ENCODE results near the gene SPATA6. TPM values are rescaled to one million over a fixed set of nuclear protein-coding genes. Genes with fewer than 3 reads are reported as not detected.

The SPATA6 gene
- total and polyA plus RNA-seq, 2 experiments from 2014 or later, result 3.4 to 4.5 TPM

DNA sequence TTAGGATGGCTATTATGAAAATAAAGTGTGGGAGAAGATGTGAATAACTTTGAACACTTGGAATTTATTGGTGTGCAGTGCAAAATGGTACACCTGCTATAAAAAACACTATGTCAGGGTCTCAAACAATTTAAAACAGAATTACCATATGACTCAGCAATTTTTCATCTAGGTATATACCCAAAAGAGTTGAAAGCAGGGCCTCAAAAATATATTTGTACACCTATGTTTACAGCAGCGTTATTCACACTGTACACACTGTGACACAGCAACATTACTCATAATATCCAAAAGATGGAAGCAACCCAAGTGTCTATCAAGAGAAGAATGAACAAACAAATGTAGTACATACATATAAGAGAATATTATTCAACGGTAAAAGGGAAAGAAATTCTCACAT is 75.8 kb downstream of the SPATA6 start:
- H3K9me2 ChIP-seq (replicated peaks; ENCODE audit: insufficient read depth), result no peaks in the 10 kb centered on the region
- 73% methylated on average over 2 of the region's 2 CpGs for WGBS (ENCODE audit: low lambda C conversion rate, missing lambda C conversion rate)
- H3K4me2 ChIP-seq, result no peak overlapping the region
- no peak overlapping the region for H3K4me3 ChIP-seq
- H3K9me3 ChIP-seq (ENCODE audit: low read depth), result no peaks in the 10 kb centered on the region
- no peak for DNase-seq (ENCODE audit: low spot score)
- H3K79me2 ChIP-seq, result no peaks in the 10 kb centered on the region
- H2AFZ ChIP-seq, result no peak overlapping the region
- no peaks in the 10 kb centered on the region for H3K36me3 ChIP-seq (replicated peaks; ENCODE audit: insufficient read depth, low read depth)
- no peaks in the 10 kb centered on the region for H3K27me3 ChIP-seq
- H4K20me1 ChIP-seq (ENCODE audit: insufficient read depth, poor library complexity, severe bottlenecking), result no peaks in the 10 kb centered on the region
- TF ChIP-seq EZH2phosphoT487 (IDR thresholded peaks at IDR 0.05; ENCODE audit: low read depth, severe bottlenecking, unreplicated experiment) (no peak), EZH2 (IDR thresholded peaks at IDR 0.05; ENCODE audit: borderline replicate concordance) (no peak)
- TF ChIP-seq, protein P1, sequence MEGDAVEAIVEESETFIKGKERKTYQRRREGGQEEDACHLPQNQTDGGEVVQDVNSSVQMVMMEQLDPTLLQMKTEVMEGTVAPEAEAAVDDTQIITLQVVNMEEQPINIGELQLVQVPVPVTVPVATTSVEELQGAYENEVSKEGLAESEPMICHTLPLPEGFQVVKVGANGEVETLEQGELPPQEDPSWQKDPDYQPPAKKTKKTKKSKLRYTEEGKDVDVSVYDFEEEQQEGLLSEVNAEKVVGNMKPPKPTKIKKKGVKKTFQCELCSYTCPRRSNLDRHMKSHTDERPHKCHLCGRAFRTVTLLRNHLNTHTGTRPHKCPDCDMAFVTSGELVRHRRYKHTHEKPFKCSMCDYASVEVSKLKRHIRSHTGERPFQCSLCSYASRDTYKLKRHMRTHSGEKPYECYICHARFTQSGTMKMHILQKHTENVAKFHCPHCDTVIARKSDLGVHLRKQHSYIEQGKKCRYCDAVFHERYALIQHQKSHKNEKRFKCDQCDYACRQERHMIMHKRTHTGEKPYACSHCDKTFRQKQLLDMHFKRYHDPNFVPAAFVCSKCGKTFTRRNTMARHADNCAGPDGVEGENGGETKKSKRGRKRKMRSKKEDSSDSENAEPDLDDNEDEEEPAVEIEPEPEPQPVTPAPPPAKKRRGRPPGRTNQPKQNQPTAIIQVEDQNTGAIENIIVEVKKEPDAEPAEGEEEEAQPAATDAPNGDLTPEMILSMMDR (IDR thresholded peaks at IDR 0.05; ENCODE audit: poor library complexity), result no peak
- no peak overlapping the region for H3K27ac ChIP-seq
- H3K4me1 ChIP-seq (ENCODE audit: insufficient read depth), result no peaks in the 10 kb centered on the region

DNA sequence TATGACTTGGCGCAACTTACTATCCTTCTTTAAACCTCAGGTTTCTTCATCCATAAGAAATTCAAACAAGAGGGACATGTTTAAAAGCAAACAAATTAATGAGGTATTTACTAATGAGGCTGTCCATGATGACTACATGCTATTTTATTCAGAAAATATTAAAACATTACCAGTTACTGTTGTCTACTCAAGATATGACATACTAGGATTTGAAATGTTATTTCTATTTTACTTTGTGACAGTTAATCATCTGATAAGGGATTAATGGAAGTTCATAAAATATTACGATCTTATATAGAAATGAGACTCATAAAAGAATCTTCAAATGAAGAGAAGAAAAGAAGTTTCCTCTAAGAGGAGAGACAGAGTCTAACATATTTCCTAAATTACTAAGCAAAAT is 80.1 kb downstream of the SPATA6 start:
- Histone ChIP-seq H3K4me3 (no peak overlapping the region), H3K9me2 (replicated peaks; ENCODE audit: insufficient read depth) (no peaks in the 10 kb centered on the region), H3K79me2 (no peaks in the 10 kb centered on the region), H3K27me3 (no peaks in the 10 kb centered on the region), H3K4me1 (ENCODE audit: insufficient read depth) (no peaks in the 10 kb centered on the region), H4K20me1 (ENCODE audit: insufficient read depth, poor library complexity, severe bottlenecking) (no peaks in the 10 kb centered on the region), H3K9me3 (ENCODE audit: low read depth) (no peaks in the 10 kb centered on the region), H2AFZ (no peak overlapping the region), H3K36me3 (replicated peaks; ENCODE audit: insufficient read depth, low read depth) (no peaks in the 10 kb centered on the region), H3K27ac (no peak overlapping the region), H3K4me2 (no peak overlapping the region)
- 97% methylated on average over 2 of the region's 2 CpGs for WGBS (ENCODE audit: low lambda C conversion rate, missing lambda C conversion rate)
- no peak for DNase-seq (ENCODE audit: low spot score)
- TF ChIP-seq EZH2phosphoT487 (IDR thresholded peaks at IDR 0.05; ENCODE audit: low read depth, severe bottlenecking, unreplicated experiment), result no peak
- TF ChIP-seq, protein P1 (IDR thresholded peaks at IDR 0.05; ENCODE audit: poor library complexity), result no peak
- TF ChIP-seq EZH2 (IDR thresholded peaks at IDR 0.05; ENCODE audit: borderline replicate concordance), result no peak

DNA sequence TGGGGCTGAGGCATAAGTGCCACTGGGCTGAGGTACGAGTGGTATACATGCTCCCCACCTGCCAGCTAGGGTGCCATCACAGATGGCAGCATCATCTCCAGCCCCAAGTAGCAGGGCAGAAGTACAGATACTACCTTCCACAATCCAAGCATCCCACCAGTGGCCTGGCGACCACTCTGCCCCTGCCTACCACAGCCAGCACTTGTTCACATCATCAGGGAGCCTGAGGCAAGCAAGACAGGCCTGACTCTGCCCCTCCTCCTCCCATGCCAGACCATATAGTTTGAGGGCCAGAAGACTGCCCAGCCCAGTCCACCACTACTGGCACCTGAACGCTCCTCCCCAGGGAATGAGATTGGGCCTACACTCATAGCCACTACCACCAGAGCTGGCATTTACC is 84.6 kb downstream of the SPATA6 start:
- Histone ChIP-seq H3K4me1 (ENCODE audit: insufficient read depth) (no peaks in the 10 kb centered on the region), H2AFZ (no peak overlapping the region), H3K4me2 (no peak overlapping the region), H3K4me3 (no peak overlapping the region), H3K79me2 (no peaks in the 10 kb centered on the region), H3K9me3 (ENCODE audit: low read depth) (no peaks in the 10 kb centered on the region), H3K9me2 (replicated peaks; ENCODE audit: insufficient read depth) (no peaks in the 10 kb centered on the region), H3K27me3 (no peaks in the 10 kb centered on the region), H3K36me3 (replicated peaks; ENCODE audit: insufficient read depth, low read depth) (no peaks in the 10 kb centered on the region), H4K20me1 (ENCODE audit: insufficient read depth, poor library complexity, severe bottlenecking) (no peaks in the 10 kb centered on the region), H3K27ac (no peak overlapping the region)
- WGBS (ENCODE audit: low lambda C conversion rate, missing lambda C conversion rate), result 96% methylated on average over 3 of the region's 3 CpGs
- DNase-seq (ENCODE audit: low spot score), result no peak
- TF ChIP-seq, protein P1 (IDR thresholded peaks at IDR 0.05; ENCODE audit: poor library complexity), result no peak
- TF ChIP-seq EZH2phosphoT487 (IDR thresholded peaks at IDR 0.05; ENCODE audit: low read depth, severe bottlenecking, unreplicated experiment) (no peak), EZH2 (IDR thresholded peaks at IDR 0.05; ENCODE audit: borderline replicate concordance) (no peak)

DNA sequence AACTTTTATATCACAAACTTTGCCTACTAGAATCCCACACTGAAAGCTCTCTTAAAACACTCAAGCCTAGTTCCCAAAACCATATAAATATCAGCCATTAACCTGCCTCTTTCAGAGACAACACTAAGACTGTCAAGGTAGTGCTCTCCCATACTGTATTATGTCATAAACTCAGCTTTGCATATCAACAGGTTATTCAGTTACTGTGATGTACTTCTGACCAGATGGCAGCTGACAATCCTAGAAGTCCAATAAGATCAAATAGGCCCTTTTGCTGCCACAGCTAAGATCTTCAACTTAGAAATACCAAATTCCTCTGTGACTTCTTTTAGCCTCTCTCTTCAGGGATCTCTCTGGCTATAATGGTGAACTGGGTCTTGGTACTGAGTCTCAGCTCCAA is 97.2 kb downstream of the SPATA6 start:
- Histone ChIP-seq H3K79me2 (no peaks in the 10 kb centered on the region), H3K4me3 (no peak overlapping the region), H2AFZ (no peak overlapping the region), H3K4me2 (no peak overlapping the region), H3K36me3 (replicated peaks; ENCODE audit: insufficient read depth, low read depth) (no peaks in the 10 kb centered on the region), H3K9me2 (replicated peaks; ENCODE audit: insufficient read depth) (no peaks in the 10 kb centered on the region), H3K27me3 (no peaks in the 10 kb centered on the region), H3K4me1 (ENCODE audit: insufficient read depth) (no peaks in the 10 kb centered on the region), H3K27ac (no peak overlapping the region), H4K20me1 (ENCODE audit: insufficient read depth, poor library complexity, severe bottlenecking) (no peaks in the 10 kb centered on the region), H3K9me3 (ENCODE audit: low read depth) (no peaks in the 10 kb centered on the region)
- no peak for TF ChIP-seq EZH2phosphoT487 (IDR thresholded peaks at IDR 0.05; ENCODE audit: low read depth, severe bottlenecking, unreplicated experiment)
- TF ChIP-seq EZH2 (IDR thresholded peaks at IDR 0.05; ENCODE audit: borderline replicate concordance), result no peak
- TF ChIP-seq, protein P1 (IDR thresholded peaks at IDR 0.05; ENCODE audit: poor library complexity), result no peak
- no peak for DNase-seq (ENCODE audit: low spot score)
